SU-DHL-6 (cell line): Measurements from ENCODE around the gene DMGDH.

Experiments
- H2AFZ ChIP-seq: fragments of 200-600 bp; sonication (generic); 2 replicates; pipeline ENCODE4 v1.6.1; 2014; ENCODE audit warnings: low read depth, mild to moderate bottlenecking, moderate library complexity, mixed read lengths, antibody characterized with exemption, low read length; ENCODE audit not compliant: severe bottlenecking
- H3F3A ChIP-seq: fragments of 200-600 bp; shearing (Covaris generic); 2 replicates; pipeline ENCODE4 v1.6.0; 2016; ENCODE audit warnings: antibody characterized with exemption, mild to moderate bottlenecking; ENCODE audit not compliant: insufficient read depth
- H3K27ac ChIP-seq: fragments of 200-600 bp; sonication (generic); 2 replicates; pipeline ENCODE4 v1.5.1; 2016; ENCODE audit warnings: low read depth, mild to moderate bottlenecking, low read length, moderate library complexity, mixed read lengths
- H3K27me3 ChIP-seq: fragments of 200-600 bp; sonication (generic), shearing (Covaris generic); 2 replicates; pipeline ENCODE4 v1.6.0; 2014; ENCODE audit warnings: mild to moderate bottlenecking, low read length
- H3K36me3 ChIP-seq: fragments of 200-600 bp; sonication (generic); 2 replicates; pipeline ENCODE4 v1.6.1; 2014; ENCODE audit warnings: mild to moderate bottlenecking, low read length, mixed read lengths
- H3K4me2 ChIP-seq: fragments of 300-600, 200-600 bp; shearing (Covaris generic), sonication (generic); 2 replicates; pipeline ENCODE4 v1.6.0; 2014; ENCODE audit warnings: low read length, low read depth, mild to moderate bottlenecking; ENCODE audit not compliant: poor library complexity, severe bottlenecking
- H3K4me3 ChIP-seq: fragments of 200-600 bp; sonication (generic); 2 replicates; pipeline ENCODE4 v1.5.1; 2014; ENCODE audit warnings: antibody characterized with exemption, low read length, mild to moderate bottlenecking, mixed read lengths; ENCODE audit not compliant: insufficient read depth, poor library complexity, severe bottlenecking
- H3K79me2 ChIP-seq: fragments of 200-600 bp; sonication (generic); 2 replicates; pipeline ENCODE4 v1.6.1; 2014; ENCODE audit warnings: mild to moderate bottlenecking, low read length, moderate library complexity; ENCODE audit not compliant: insufficient read depth
- H3K9ac ChIP-seq: fragments of 200-600 bp; sonication (generic); 2 replicates; pipeline ENCODE4 v1.7.0; 2014; ENCODE audit warnings: mild to moderate bottlenecking, low read length
- H3K9me2 ChIP-seq: fragments of 200-600 bp; sonication (generic); replicated peaks from 2 replicates; pipeline ENCODE4 v1.6.1; 2014; ENCODE audit warnings: low read length; ENCODE audit not compliant: insufficient read depth
- H3K9me3 ChIP-seq: fragments of 200-600 bp; sonication (generic); 2 replicates; pipeline ENCODE4 v1.6.1; 2014; ENCODE audit warnings: low read length, mixed read lengths; ENCODE audit not compliant: insufficient read depth
- H4K20me1 ChIP-seq: fragments of 200-600 bp; sonication (generic); 2 replicates; pipeline ENCODE4 v1.6.1; 2014; ENCODE audit warnings: low read depth, mild to moderate bottlenecking, antibody characterized with exemption, low read length, moderate library complexity, mixed read lengths
- EZH2phosphoT487 ChIP-seq: fragments of 200-600 bp; sonication (generic), shearing (Covaris generic); conservative IDR thresholded peaks from 2 replicates; pipeline ENCODE4 v1.6.1; 2018; ENCODE audit warnings: mild to moderate bottlenecking, antibody characterized with exemption, low read length, moderate library complexity, mixed read lengths
- TF ChIP-seq, protein P1 (sequence below): fragments of 200-600 bp; sonication (generic); IDR thresholded peaks from one replicate; pipeline ENCODE4 v1.5.1; 2017; ENCODE audit warnings: antibody characterized with exemption, mild to moderate bottlenecking, low read length, moderate library complexity; ENCODE audit not compliant: insufficient read depth, poor library complexity, severe bottlenecking

The DMGDH gene

GRCh38 chr5:79042188-79042587 is 27.3 kb downstream of the DMGDH start:
- no peak overlapping the region for H3K27ac ChIP-seq
- H3K9me2 ChIP-seq: no peaks in the 10 kb centered on the region
- no peaks in the 10 kb centered on the region for H3K36me3 ChIP-seq
- no peak overlapping the region for H3K9ac ChIP-seq
- no peaks in the 10 kb centered on the region for H3K9me3 ChIP-seq
- no peak overlapping the region for H3K4me2 ChIP-seq
- no peak overlapping the region for H2AFZ ChIP-seq
- no peaks in the 10 kb centered on the region for H3K79me2 ChIP-seq
- no peaks in the 10 kb centered on the region for H3K27me3 ChIP-seq
- no peaks in the 10 kb centered on the region for H3F3A ChIP-seq
- no peak overlapping the region for H3K4me3 ChIP-seq
- no peak for TF ChIP-seq EZH2phosphoT487
- TF ChIP-seq, protein P1, sequence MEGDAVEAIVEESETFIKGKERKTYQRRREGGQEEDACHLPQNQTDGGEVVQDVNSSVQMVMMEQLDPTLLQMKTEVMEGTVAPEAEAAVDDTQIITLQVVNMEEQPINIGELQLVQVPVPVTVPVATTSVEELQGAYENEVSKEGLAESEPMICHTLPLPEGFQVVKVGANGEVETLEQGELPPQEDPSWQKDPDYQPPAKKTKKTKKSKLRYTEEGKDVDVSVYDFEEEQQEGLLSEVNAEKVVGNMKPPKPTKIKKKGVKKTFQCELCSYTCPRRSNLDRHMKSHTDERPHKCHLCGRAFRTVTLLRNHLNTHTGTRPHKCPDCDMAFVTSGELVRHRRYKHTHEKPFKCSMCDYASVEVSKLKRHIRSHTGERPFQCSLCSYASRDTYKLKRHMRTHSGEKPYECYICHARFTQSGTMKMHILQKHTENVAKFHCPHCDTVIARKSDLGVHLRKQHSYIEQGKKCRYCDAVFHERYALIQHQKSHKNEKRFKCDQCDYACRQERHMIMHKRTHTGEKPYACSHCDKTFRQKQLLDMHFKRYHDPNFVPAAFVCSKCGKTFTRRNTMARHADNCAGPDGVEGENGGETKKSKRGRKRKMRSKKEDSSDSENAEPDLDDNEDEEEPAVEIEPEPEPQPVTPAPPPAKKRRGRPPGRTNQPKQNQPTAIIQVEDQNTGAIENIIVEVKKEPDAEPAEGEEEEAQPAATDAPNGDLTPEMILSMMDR: no peak
- H4K20me1 ChIP-seq: no peaks in the 10 kb centered on the region

GRCh38 chr5:79036769-79037168 is 32.7 kb downstream of the DMGDH start:
- TF ChIP-seq, protein P1: no peak
- no peak for TF ChIP-seq EZH2phosphoT487
- no peaks in the 10 kb centered on the region for H4K20me1 ChIP-seq
- H3K27ac ChIP-seq: no peak overlapping the region
- no peak overlapping the region for H3K9ac ChIP-seq
- no peaks in the 10 kb centered on the region for H3K27me3 ChIP-seq
- H3K9me2 ChIP-seq: no peaks in the 10 kb centered on the region
- no peak overlapping the region for H2AFZ ChIP-seq
- no peak overlapping the region for H3K4me3 ChIP-seq
- no peaks in the 10 kb centered on the region for H3K79me2 ChIP-seq
- H3K4me2 ChIP-seq: no peak overlapping the region
- no peaks in the 10 kb centered on the region for H3K9me3 ChIP-seq
- no peaks in the 10 kb centered on the region for H3F3A ChIP-seq
- no peaks in the 10 kb centered on the region for H3K36me3 ChIP-seq

GRCh38 chr5:79035237-79035636 is 34.2 kb downstream of the DMGDH start:
- Histone ChIP-seq H2AFZ (no peak overlapping the region), H3K9ac (no peak overlapping the region), H4K20me1 (no peaks in the 10 kb centered on the region), H3K9me3 (no peaks in the 10 kb centered on the region), H3K36me3 (no peaks in the 10 kb centered on the region), H3F3A (no peaks in the 10 kb centered on the region), H3K27me3 (no peaks in the 10 kb centered on the region), H3K27ac (no peak overlapping the region), H3K4me2 (no peak overlapping the region), H3K4me3 (no peak overlapping the region), H3K9me2 (no peaks in the 10 kb centered on the region), H3K79me2 (no peaks in the 10 kb centered on the region)
- TF ChIP-seq EZH2phosphoT487: no peak
- TF ChIP-seq, protein P1: no peak
